ENCODE data around the gene SSU72.

SSU72 gene

GRCh38 chr1:1556505-1556904, 18.2 kb downstream of the SSU72 start:
- ChIA-PET CTCF (no interaction called here), POLR2A (ENCODE audit: low non-redundant PET) (no interaction called here)
- TF ChIP-seq CTCF (conservative IDR thresholded peaks at IDR 0.05; ENCODE audit: low read depth), result no peak
- DNase-seq (ENCODE audit: low spot score), result no peak
- H3K27ac ChIP-seq, result peak overlapping the region; percentile 67

- DNase-seq (ENCODE audit: low spot score), result peak; percentile 71
- TF ChIP-seq CTCF (conservative IDR thresholded peaks at IDR 0.05; ENCODE audit: low read depth), result no peak
- peak overlapping the region; percentile 67 for H3K27ac ChIP-seq
- POLR2A ChIA-PET (ENCODE audit: low non-redundant PET), result interaction anchor here (0.6 kb wide), 1 partner anchor 571 kb away, joined by 3 read pairs; no protein-coding TSS in a partner anchor
- CTCF ChIA-PET, result interaction anchor here (0.5 kb wide), 1 partner anchor 114 kb away, joined by 3 read pairs; no protein-coding TSS in a partner anchor
These were observed 19.4 kb downstream of the SSU72 start for GRCh38 chr1:1554926-1555915.

- DNase-seq (ENCODE audit: low spot score), result no peak
- no peak for TF ChIP-seq CTCF (conservative IDR thresholded peaks at IDR 0.05; ENCODE audit: low read depth)
- H3K27ac ChIP-seq, result peak overlapping the region; percentile 67
- ChIA-PET CTCF (no interaction called here), POLR2A (ENCODE audit: low non-redundant PET) (no interaction called here)
These were observed 20.1 kb downstream of the SSU72 start for GRCh38 chr1:1554550-1554925.

- ChIA-PET POLR2A (ENCODE audit: low non-redundant PET) (interaction anchor here (0.6 kb wide), 1 partner anchor 9 kb away, joined by 11 read pairs; no protein-coding TSS in a partner anchor), CTCF (no interaction called here)
- TF ChIP-seq CTCF (conservative IDR thresholded peaks at IDR 0.05; ENCODE audit: low read depth), result no peak
- DNase-seq (ENCODE audit: low spot score), result no peak
- H3K27ac ChIP-seq, result peak overlapping the region; percentile 67
These were observed 20.7 kb downstream of the SSU72 start for GRCh38 chr1:1553821-1554494.

- H3K27ac ChIP-seq, result peak overlapping the region; percentile 46
- POLR2A ChIA-PET (ENCODE audit: low non-redundant PET), result no interaction called here
- TF ChIP-seq CTCF (conservative IDR thresholded peaks at IDR 0.05; ENCODE audit: low read depth), result no peak
- CTCF ChIA-PET, result no interaction called here
- DNase-seq (ENCODE audit: low spot score), result no peak
These were observed 22.4 kb downstream of the SSU72 start for GRCh38 chr1:1552263-1552639.

- no peak for DNase-seq (ENCODE audit: low spot score)
- TF ChIP-seq CTCF (conservative IDR thresholded peaks at IDR 0.05; ENCODE audit: low read depth), result no peak
- peak overlapping the region; percentile 46 for H3K27ac ChIP-seq
- ChIA-PET CTCF (interaction anchor here (0.6 kb wide), 1 partner anchor 60 kb away, joined by 3 read pairs; no protein-coding TSS in a partner anchor), POLR2A (ENCODE audit: low non-redundant PET) (no interaction called here)
These were observed 23.0 kb downstream of the SSU72 start for GRCh38 chr1:1551524-1552262.
